ENCODE measurements around the gene MMS19.

Gene MMS19

DNA sequence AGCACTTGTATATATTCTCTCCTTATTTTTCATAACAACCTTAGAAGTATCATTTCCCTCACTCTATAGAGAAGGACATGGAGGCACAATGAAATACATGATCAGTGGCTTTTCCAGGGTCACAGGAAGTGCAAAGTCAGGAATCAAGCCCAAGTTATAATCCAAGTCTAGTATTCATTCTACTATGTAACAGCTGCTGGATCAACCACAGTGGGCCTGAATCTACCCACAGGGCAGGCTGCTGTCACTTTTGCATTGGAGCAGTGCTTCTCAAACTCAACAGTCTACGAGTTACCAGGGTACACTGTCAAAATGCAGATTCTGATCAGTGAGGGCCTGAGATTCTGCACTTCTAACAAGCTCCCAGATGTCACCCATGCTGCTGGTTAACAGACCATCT is 34.0 kb downstream of the MMS19 start:
- Histone ChIP-seq H3K4me1 (ENCODE audit: control insufficient read depth, insufficient read depth, low read length) (no peaks in the 10 kb centered on the region), H3K4me3 (ENCODE audit: insufficient read depth, low read depth, low read length) (no peak overlapping the region), H3K27me3 (ENCODE audit: control insufficient read depth, insufficient read depth, low read length, poor library complexity, severe bottlenecking) (no peaks in the 10 kb centered on the region), H3K27ac (ENCODE audit: insufficient read depth, low read depth, low read length, poor library complexity, severe bottlenecking) (no peak overlapping the region), H3K36me3 (ENCODE audit: control insufficient read depth, insufficient read depth, low read length) (peaks cover 79% of the 10 kb centered on the region), H3K9me3 (ENCODE audit: control insufficient read depth, low read length) (no peaks in the 10 kb centered on the region)
- WGBS, 2 experiments, result 91 to 93% methylated on average over 1 of the region's 1 CpG

DNA sequence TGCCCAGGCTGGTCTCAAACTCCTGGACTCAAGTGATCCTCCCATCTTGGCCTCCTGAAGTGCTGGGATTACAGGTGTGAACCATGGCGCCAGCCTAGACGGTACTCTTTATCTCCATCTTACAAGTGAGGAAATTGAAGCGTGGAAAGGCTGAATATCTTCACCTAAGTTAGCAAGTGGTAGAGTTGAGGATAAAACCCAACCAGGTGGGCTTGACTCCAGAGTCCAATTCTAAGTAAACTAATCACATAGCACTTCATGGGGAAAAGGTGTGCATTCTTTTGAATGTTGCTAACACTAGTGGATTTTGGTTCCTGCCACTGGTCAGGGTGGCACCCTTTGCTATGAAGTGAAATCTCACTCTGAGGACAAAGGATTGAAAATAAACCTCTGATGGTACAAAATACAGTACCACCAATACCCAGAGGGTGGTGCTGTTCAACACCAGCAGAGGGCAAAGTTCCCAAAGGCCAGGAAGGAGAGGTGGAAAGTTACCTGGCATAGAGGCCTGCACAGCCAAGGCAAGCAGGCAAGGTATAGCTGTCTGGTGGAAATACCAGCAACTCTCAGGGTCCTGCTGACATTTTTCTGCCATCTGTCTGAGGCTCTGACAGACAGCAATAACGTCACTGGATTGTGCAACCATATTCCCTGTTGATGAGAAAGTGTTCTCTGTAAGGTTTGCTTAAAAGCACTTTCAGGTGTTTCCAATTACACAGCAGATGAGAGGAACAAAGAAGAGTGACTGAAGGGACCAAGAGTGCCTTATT is 34.7 kb downstream of the MMS19 start:
- WGBS, 2 experiments, result 92 to 94% methylated on average over 4 of the region's 4 CpGs
- H3K36me3 ChIP-seq (ENCODE audit: control insufficient read depth, insufficient read depth, low read length), result peaks cover 79% of the 10 kb centered on the region
- no peaks in the 10 kb centered on the region for H3K27me3 ChIP-seq (ENCODE audit: control insufficient read depth, insufficient read depth, low read length, poor library complexity, severe bottlenecking)
- no peak overlapping the region for H3K4me3 ChIP-seq (ENCODE audit: insufficient read depth, low read depth, low read length)
- H3K4me1 ChIP-seq (ENCODE audit: control insufficient read depth, insufficient read depth, low read length), result no peaks in the 10 kb centered on the region
- H3K27ac ChIP-seq (ENCODE audit: insufficient read depth, low read depth, low read length, poor library complexity, severe bottlenecking), result no peak overlapping the region
- no peaks in the 10 kb centered on the region for H3K9me3 ChIP-seq (ENCODE audit: control insufficient read depth, low read length)

DNA sequence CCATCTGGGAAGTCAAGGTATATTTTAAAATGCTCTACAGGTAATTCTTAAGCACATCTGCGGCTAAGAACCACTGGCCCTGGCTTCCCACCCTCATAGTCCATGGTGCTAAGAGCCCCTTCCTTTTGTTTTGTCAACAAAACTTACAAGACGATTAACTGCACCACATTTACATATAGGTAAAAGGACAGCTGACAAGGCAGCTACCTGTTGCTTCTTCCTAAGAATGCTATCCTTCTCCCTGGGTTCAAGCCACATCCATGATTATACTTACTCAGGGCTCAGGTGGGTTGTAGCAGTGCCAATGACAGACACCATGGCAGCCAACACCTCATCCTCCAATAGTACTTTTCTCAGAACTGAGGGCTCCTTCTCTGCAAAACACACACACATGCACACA is 35.9 kb downstream of the MMS19 start:
- Histone ChIP-seq H3K4me3 (ENCODE audit: insufficient read depth, low read depth, low read length) (no peak overlapping the region), H3K9me3 (ENCODE audit: control insufficient read depth, low read length) (no peaks in the 10 kb centered on the region), H3K36me3 (ENCODE audit: control insufficient read depth, insufficient read depth, low read length) (peaks cover 78% of the 10 kb centered on the region), H3K4me1 (ENCODE audit: control insufficient read depth, insufficient read depth, low read length) (no peaks in the 10 kb centered on the region), H3K27ac (ENCODE audit: insufficient read depth, low read depth, low read length, poor library complexity, severe bottlenecking) (no peak overlapping the region), H3K27me3 (ENCODE audit: control insufficient read depth, insufficient read depth, low read length, poor library complexity, severe bottlenecking) (no peaks in the 10 kb centered on the region)
- WGBS, 2 experiments, result 94 to 95% methylated on average over 2 of the region's 2 CpGs

DNA sequence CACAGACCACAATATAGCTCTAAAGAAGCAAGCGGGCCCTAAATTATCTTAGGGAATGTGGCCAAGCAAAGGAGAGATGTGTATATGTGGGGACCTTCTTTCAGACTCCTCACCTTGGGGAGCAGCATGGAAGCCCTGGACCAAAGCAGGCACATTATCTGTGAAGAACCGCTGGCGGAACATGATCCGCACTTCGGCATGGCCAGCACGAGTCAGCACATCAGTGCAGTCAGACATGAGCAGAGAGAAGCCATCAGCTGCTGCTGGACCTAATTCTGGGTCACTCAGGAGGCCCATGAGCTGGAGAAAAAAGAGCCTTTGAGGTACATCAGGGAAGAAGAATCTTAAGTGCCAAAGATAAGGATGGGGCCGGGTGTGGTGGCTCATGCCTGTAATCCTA is 38.3 kb downstream of the MMS19 start:
- Histone ChIP-seq H3K9me3 (ENCODE audit: control insufficient read depth, low read length) (no peaks in the 10 kb centered on the region), H3K36me3 (ENCODE audit: control insufficient read depth, insufficient read depth, low read length) (peaks cover 82% of the 10 kb centered on the region), H3K27me3 (ENCODE audit: control insufficient read depth, insufficient read depth, low read length, poor library complexity, severe bottlenecking) (no peaks in the 10 kb centered on the region), H3K4me1 (ENCODE audit: control insufficient read depth, insufficient read depth, low read length) (no peaks in the 10 kb centered on the region), H3K4me3 (ENCODE audit: insufficient read depth, low read depth, low read length) (no peak overlapping the region), H3K27ac (ENCODE audit: insufficient read depth, low read depth, low read length, poor library complexity, severe bottlenecking) (no peak overlapping the region)
- WGBS, 2 experiments, result 81 to 83% methylated on average over 7 of the region's 7 CpGs

DNA sequence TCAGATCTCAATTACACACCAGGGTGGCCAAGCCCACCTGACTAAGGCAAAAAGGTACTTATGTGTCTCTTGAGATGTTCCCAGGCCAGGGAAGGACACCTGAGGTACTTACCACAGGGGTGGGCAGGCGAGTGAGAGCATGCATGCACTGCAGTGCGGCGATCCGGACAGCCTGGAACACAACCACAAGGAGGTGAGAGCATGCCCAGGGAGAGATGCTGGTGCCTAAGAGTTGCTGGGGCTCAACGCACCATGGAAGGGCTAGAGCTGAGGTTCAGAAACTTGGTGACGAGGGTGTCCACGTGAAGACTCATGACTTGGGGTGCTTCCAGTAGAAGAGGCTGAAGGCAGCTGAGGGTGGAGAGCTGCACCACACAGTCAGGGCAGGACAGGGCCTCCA is 39.1 kb downstream of the MMS19 start:
- WGBS, 2 experiments, result 96% methylated on average over 7 of the region's 7 CpGs
- H3K36me3 ChIP-seq (ENCODE audit: control insufficient read depth, insufficient read depth, low read length), result peaks cover 83% of the 10 kb centered on the region

DNA sequence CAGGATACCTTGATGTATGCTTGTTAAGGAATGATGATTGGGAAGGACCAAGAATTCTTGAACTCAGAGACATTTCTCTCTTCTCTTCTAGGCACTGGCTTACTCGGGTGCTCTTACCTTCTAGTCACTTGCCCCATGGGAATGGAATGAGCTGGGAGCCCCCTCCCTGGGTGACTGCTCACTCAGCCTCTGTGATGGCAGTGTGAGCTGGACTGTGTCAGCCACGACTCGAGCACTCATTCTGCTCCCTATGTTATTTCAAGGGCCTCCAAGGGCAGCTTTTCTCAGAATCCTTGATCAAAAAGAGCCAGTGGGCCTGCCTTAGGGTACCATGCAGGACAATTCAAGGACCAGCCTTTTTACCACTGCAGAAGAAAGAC is 41.5 kb downstream of the MMS19 start:
- H3K4me3 ChIP-seq (ENCODE audit: insufficient read depth, low read depth, low read length), result no peak overlapping the region
- WGBS, 2 experiments, result 93 to 94% methylated on average over 3 of the region's 3 CpGs
- H3K27me3 ChIP-seq (ENCODE audit: control insufficient read depth, insufficient read depth, low read length, poor library complexity, severe bottlenecking), result no peaks in the 10 kb centered on the region
- H3K36me3 ChIP-seq (ENCODE audit: control insufficient read depth, insufficient read depth, low read length), result peaks cover 74% of the 10 kb centered on the region
- no peaks in the 10 kb centered on the region for H3K9me3 ChIP-seq (ENCODE audit: control insufficient read depth, low read length)
- H3K27ac ChIP-seq (ENCODE audit: insufficient read depth, low read depth, low read length, poor library complexity, severe bottlenecking), result no peak overlapping the region
- H3K4me1 ChIP-seq (ENCODE audit: control insufficient read depth, insufficient read depth, low read length), result no peaks in the 10 kb centered on the region

More for the DNA sequence above, 39.1 kb downstream of the MMS19 start:
- Histone ChIP-seq H3K27me3 (ENCODE audit: control insufficient read depth, insufficient read depth, low read length, poor library complexity, severe bottlenecking) (no peaks in the 10 kb centered on the region), H3K27ac (ENCODE audit: insufficient read depth, low read depth, low read length, poor library complexity, severe bottlenecking) (no peak overlapping the region), H3K9me3 (ENCODE audit: control insufficient read depth, low read length) (no peaks in the 10 kb centered on the region), H3K4me1 (ENCODE audit: control insufficient read depth, insufficient read depth, low read length) (no peaks in the 10 kb centered on the region), H3K4me3 (ENCODE audit: insufficient read depth, low read depth, low read length) (no peak overlapping the region)

DNA sequence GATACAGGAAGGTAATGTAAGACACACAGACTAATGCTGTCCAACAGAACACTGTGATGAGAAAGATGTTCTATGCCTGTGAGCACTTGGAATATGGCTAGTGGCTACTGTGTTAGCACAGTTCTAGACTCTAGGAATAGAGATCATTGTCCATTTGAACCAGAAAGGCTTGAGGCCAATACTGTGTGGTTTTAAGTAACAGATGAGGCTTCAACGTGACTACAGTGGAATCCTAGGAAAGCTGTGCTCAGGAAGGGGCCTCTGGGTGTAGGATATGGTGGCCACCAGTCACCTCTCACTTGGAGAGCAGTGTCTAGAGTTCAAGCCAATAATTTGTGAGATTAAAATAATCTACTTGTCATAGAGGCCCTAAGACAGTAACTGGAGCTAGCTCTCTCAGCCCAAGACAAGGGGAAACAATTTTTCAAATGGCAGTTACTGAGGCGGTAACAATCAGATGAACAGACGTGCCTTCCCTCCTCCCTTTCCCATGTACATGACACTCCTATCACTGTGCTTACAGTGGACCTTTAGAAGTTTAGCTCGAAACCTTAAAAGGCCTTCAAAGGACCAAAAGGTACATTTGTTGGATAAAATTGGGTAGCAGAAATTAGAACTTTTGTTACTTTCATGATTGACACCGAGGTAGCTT is 42.1 kb downstream of the MMS19 start:
- peaks cover 73% of the 10 kb centered on the region for H3K36me3 ChIP-seq (ENCODE audit: control insufficient read depth, insufficient read depth, low read length)
- H3K4me3 ChIP-seq (ENCODE audit: insufficient read depth, low read depth, low read length), result no peak overlapping the region
- no peaks in the 10 kb centered on the region for H3K9me3 ChIP-seq (ENCODE audit: control insufficient read depth, low read length)
- no peaks in the 10 kb centered on the region for H3K27me3 ChIP-seq (ENCODE audit: control insufficient read depth, insufficient read depth, low read length, poor library complexity, severe bottlenecking)
- WGBS, 2 experiments, result 73 to 78% methylated on average over 5 of the region's 5 CpGs
- no peak overlapping the region for H3K27ac ChIP-seq (ENCODE audit: insufficient read depth, low read depth, low read length, poor library complexity, severe bottlenecking)
- H3K4me1 ChIP-seq (ENCODE audit: control insufficient read depth, insufficient read depth, low read length), result no peaks in the 10 kb centered on the region

DNA sequence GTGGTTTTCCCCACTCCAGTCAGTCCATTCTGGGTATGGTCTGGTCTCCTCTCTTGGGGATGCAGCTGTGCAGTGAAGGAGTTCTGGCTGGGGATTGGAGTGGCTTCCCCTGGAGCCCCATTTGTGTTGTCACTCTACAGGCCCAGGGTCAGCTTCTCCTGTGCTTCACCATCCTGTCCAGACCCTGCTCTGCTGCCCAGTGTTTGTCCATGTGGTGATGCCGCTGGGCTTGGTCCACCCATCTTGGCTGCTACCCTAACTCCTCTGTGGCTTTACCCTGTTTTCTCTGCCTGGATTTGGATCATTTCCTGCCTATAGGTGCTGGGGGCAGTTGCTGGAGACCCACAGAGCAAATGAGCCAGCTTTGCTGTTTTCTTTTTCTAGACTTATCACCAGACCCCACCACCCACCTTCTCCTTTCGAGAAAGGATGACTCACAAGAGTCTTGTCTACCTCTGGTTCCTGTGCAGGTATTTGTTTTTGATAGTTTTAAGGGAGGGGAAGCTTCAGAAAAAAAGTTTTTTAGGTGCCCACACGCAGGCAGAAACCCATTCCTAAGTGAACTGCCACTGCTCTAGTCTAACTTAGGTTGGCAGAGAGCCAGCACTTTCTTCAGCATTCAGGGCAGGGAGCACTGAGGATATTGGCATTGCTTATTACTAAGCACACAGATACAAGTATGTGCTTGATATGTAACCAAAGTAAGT is 43.7 kb downstream of the MMS19 start:
- H3K27me3 ChIP-seq (ENCODE audit: control insufficient read depth, insufficient read depth, low read length, poor library complexity, severe bottlenecking), result no peaks in the 10 kb centered on the region
- no peaks in the 10 kb centered on the region for H3K4me1 ChIP-seq (ENCODE audit: control insufficient read depth, insufficient read depth, low read length)
- peaks cover 62% of the 10 kb centered on the region for H3K36me3 ChIP-seq (ENCODE audit: control insufficient read depth, insufficient read depth, low read length)
- no peak overlapping the region for H3K27ac ChIP-seq (ENCODE audit: insufficient read depth, low read depth, low read length, poor library complexity, severe bottlenecking)
- H3K9me3 ChIP-seq (ENCODE audit: control insufficient read depth, low read length), result no peaks in the 10 kb centered on the region
- H3K4me3 ChIP-seq (ENCODE audit: insufficient read depth, low read depth, low read length), result no peak overlapping the region
- WGBS, 2 experiments, result 97 to 98% methylated on average over 3 of the region's 3 CpGs

DNA sequence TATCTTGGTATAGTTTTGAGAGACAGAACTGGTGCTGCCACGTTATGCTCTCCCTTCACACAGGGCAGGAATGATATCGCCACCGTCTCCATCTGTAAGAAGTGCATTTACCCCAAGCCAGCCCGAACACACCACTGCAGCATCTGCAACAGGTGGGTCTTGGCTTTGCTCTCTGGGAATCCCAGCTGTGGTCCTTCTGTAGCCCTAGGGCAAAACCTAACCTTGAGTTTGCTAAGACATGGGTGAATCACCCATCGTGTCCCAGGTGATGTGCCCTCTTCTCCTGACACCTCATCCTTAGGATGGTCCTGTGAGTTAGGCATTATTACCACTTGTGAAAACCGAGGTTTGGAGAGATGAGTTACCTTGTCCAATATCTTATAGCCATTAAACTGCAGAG is 45.9 kb downstream of the MMS19 start:
- Histone ChIP-seq H3K36me3 (ENCODE audit: control insufficient read depth, insufficient read depth, low read length) (peaks cover 42% of the 10 kb centered on the region), H3K4me1 (ENCODE audit: control insufficient read depth, insufficient read depth, low read length) (peaks cover 2% of the 10 kb centered on the region), H3K4me3 (ENCODE audit: insufficient read depth, low read depth, low read length) (no peak overlapping the region), H3K27me3 (ENCODE audit: control insufficient read depth, insufficient read depth, low read length, poor library complexity, severe bottlenecking) (no peaks in the 10 kb centered on the region), H3K27ac (ENCODE audit: insufficient read depth, low read depth, low read length, poor library complexity, severe bottlenecking) (no peak overlapping the region), H3K9me3 (ENCODE audit: control insufficient read depth, low read length) (no peaks in the 10 kb centered on the region)
- 96 to 97% methylated on average over 6 of the region's 6 CpGs for WGBS, 2 experiments

DNA sequence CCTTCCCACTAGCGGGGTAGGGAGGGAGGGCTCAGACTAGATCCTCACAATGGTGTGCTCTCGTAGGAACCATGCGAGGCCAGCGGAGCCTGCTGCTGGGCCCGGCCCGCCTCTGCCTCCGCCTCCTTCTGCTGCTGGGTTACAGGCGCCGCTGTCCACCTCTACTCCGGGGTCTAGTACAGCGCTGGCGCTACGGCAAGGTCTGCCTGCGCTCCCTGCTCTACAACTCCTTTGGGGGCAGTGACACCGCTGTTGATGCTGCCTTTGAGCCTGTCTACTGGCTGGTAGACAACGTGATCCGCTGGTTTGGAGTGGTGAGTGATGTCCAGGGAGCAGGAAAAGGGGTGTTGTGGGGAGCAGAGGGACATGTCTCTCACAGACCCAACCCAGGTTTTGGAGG is 46.6 kb downstream of the MMS19 start:
- Histone ChIP-seq H3K4me3 (ENCODE audit: insufficient read depth, low read depth, low read length) (no peak overlapping the region), H3K4me1 (ENCODE audit: control insufficient read depth, insufficient read depth, low read length) (peaks cover 7% of the 10 kb centered on the region), H3K27me3 (ENCODE audit: control insufficient read depth, insufficient read depth, low read length, poor library complexity, severe bottlenecking) (no peaks in the 10 kb centered on the region), H3K9me3 (ENCODE audit: control insufficient read depth, low read length) (no peaks in the 10 kb centered on the region), H3K27ac (ENCODE audit: insufficient read depth, low read depth, low read length, poor library complexity, severe bottlenecking) (no peak overlapping the region), H3K36me3 (ENCODE audit: control insufficient read depth, insufficient read depth, low read length) (peaks cover 35% of the 10 kb centered on the region)
- WGBS, 2 experiments, result 94 to 95% methylated on average over 17 of the region's 17 CpGs

All from ectodermal cell (in vitro differentiated cells).